Measurements from ENCODE around the gene KCTD21. TPM values are rescaled to one million over a fixed set of nuclear protein-coding genes. Genes with fewer than 3 reads are reported as not detected.

Gene KCTD21, protein sequence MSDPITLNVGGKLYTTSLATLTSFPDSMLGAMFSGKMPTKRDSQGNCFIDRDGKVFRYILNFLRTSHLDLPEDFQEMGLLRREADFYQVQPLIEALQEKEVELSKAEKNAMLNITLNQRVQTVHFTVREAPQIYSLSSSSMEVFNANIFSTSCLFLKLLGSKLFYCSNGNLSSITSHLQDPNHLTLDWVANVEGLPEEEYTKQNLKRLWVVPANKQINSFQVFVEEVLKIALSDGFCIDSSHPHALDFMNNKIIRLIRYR
- 10 to 100 TPM in 1 of 2 donors, 1 to 10 TPM in 1; 5.8 to 12.0 TPM for total RNA-seq
- 10 to 100 TPM in 1 of 2 donors, 1 to 10 TPM in 1; 6.3 to 12.6 TPM for polyA plus RNA-seq

DNA sequence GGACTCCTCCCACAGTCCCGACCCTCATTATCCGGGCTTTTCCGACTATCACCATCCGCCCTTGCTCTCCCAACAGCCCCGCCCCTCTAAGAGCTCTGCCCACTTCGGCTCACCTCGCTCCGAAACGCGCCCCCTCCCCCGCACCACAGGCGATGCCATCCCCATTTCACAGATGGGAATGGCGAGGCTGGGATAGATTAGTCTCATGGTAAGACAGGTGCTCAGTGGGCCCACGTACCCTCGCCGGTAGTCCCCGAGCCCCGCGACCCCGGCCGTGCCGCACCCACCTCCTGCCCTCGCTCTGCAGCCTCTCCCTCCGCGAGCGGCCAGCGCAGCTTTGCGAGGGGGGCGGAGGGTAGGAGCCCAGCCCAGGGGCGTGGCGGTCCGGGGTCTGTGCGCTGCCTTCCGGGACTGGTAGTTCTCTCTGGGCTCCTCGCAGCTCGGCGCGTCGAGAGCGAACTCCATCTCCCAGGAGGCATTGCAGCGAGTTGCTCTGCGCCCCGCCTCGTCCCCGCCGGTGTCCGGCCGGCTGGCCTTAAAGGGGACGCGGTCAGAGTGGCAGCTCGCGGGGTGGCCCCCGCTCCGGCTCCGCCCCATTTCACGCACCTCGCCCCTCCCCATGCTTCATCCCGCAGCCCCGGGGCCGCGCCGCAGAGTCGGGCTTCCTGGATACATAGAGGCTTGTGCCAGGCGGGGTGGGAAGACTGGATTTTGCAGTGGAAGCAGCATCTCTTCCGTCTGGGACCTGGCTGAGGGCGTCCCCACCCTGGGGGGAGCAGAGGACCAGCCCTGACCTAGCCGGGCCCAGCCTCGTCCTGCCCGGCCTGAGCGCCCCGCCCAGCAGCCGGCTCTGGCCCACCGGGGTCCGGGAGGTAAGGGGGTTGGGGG, at the start of gene KCTD21, which contains the start of gene USP35:
Gene KCTD21 (minus strand): TSS at position 341 of the 888 bp plus-strand sequence. CDS start 14,072 bp downstream, outside the sequence.
Gene USP35 (plus strand): TSS at position 634 of the 888 bp plus-strand sequence. CDS start 7,327 bp downstream, outside the sequence.
- Histone ChIP-seq H3K4me1 (ENCODE audit: control insufficient read depth in 4 of 4, insufficient read depth in 4 of 4, low read length in 3 of 4) (peaks cover 20 to 59% (median 50%) of the 10 kb centered on the region in 4 donors), H3K27me3 (ENCODE audit: control insufficient read depth in 4 of 4, insufficient read depth in 4 of 4, low read length in 3 of 4) (no peaks in the 10 kb centered on the region), H3K9ac (ENCODE audit: low read depth in 1 of 2, low read length in 2 of 2) (peak within 1 kb of the TSS; percentile 93 to 95), H3K9me3 (ENCODE audit: control insufficient read depth in 4 of 4, low read length in 3 of 4) (no peaks in the 10 kb centered on the region), H3K4me3 (ENCODE audit: low read depth in 1 of 3, low read length in 3 of 3) (peak within 1 kb of the TSS; percentile 71 to 73 (median 71)), H3K27ac (ENCODE audit: low read depth in 1 of 2, low read length in 2 of 2) (peak within 1 kb of the TSS; percentile 95 to 97), H3K36me3 (ENCODE audit: control insufficient read depth in 4 of 4, insufficient read depth in 3 of 4, low read depth in 1 of 4, low read length in 3 of 4) (no peaks in the 10 kb centered on the region)
- DNase-seq (ENCODE audit: low spot score) = peak; percentile 91
- TF ChIP-seq, protein P1, sequence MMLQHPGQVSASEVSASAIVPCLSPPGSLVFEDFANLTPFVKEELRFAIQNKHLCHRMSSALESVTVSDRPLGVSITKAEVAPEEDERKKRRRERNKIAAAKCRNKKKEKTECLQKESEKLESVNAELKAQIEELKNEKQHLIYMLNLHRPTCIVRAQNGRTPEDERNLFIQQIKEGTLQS (IDR thresholded peaks at IDR 0.05) = no peak
- TF ChIP-seq, protein P2, sequence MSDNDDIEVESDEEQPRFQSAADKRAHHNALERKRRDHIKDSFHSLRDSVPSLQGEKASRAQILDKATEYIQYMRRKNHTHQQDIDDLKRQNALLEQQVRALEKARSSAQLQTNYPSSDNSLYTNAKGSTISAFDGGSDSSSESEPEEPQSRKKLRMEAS (IDR thresholded peaks at IDR 0.05) = no peak
- no peak for TF ChIP-seq TAF1 (conservative IDR thresholded peaks at IDR 0.05)
- TF ChIP-seq FOXA2 (IDR thresholded peaks at IDR 0.05) = no peak
- no peak for TF ChIP-seq NR2F2 (IDR thresholded peaks at IDR 0.05)
- TF ChIP-seq YY1 (IDR thresholded peaks at IDR 0.05) = peak; percentile 37
- TF ChIP-seq, protein P3, sequence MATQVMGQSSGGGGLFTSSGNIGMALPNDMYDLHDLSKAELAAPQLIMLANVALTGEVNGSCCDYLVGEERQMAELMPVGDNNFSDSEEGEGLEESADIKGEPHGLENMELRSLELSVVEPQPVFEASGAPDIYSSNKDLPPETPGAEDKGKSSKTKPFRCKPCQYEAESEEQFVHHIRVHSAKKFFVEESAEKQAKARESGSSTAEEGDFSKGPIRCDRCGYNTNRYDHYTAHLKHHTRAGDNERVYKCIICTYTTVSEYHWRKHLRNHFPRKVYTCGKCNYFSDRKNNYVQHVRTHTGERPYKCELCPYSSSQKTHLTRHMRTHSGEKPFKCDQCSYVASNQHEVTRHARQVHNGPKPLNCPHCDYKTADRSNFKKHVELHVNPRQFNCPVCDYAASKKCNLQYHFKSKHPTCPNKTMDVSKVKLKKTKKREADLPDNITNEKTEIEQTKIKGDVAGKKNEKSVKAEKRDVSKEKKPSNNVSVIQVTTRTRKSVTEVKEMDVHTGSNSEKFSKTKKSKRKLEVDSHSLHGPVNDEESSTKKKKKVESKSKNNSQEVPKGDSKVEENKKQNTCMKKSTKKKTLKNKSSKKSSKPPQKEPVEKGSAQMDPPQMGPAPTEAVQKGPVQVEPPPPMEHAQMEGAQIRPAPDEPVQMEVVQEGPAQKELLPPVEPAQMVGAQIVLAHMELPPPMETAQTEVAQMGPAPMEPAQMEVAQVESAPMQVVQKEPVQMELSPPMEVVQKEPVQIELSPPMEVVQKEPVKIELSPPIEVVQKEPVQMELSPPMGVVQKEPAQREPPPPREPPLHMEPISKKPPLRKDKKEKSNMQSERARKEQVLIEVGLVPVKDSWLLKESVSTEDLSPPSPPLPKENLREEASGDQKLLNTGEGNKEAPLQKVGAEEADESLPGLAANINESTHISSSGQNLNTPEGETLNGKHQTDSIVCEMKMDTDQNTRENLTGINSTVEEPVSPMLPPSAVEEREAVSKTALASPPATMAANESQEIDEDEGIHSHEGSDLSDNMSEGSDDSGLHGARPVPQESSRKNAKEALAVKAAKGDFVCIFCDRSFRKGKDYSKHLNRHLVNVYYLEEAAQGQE (IDR thresholded peaks at IDR 0.05) = peak; percentile 50
- no peak for TF ChIP-seq RXRA (IDR thresholded peaks at IDR 0.05)
- no peak for TF ChIP-seq FOXA1 (IDR thresholded peaks at IDR 0.05)
- peak in 1 of 2 donors; percentile 50 for TF ChIP-seq EGR1 (IDR thresholded peaks at IDR 0.05; ENCODE audit: low read depth in 2 of 2)
- TF ChIP-seq SP1 (IDR thresholded peaks at IDR 0.05) = peak; percentile 70
- no peak for TF ChIP-seq HNF4G (IDR thresholded peaks at IDR 0.05)
- TF ChIP-seq, protein P4, sequence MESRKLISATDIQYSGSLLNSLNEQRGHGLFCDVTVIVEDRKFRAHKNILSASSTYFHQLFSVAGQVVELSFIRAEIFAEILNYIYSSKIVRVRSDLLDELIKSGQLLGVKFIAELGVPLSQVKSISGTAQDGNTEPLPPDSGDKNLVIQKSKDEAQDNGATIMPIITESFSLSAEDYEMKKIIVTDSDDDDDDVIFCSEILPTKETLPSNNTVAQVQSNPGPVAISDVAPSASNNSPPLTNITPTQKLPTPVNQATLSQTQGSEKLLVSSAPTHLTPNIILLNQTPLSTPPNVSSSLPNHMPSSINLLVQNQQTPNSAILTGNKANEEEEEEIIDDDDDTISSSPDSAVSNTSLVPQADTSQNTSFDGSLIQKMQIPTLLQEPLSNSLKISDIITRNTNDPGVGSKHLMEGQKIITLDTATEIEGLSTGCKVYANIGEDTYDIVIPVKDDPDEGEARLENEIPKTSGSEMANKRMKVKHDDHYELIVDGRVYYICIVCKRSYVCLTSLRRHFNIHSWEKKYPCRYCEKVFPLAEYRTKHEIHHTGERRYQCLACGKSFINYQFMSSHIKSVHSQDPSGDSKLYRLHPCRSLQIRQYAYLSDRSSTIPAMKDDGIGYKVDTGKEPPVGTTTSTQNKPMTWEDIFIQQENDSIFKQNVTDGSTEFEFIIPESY (IDR thresholded peaks at IDR 0.05) = no peak
- TF ChIP-seq, protein P5, sequence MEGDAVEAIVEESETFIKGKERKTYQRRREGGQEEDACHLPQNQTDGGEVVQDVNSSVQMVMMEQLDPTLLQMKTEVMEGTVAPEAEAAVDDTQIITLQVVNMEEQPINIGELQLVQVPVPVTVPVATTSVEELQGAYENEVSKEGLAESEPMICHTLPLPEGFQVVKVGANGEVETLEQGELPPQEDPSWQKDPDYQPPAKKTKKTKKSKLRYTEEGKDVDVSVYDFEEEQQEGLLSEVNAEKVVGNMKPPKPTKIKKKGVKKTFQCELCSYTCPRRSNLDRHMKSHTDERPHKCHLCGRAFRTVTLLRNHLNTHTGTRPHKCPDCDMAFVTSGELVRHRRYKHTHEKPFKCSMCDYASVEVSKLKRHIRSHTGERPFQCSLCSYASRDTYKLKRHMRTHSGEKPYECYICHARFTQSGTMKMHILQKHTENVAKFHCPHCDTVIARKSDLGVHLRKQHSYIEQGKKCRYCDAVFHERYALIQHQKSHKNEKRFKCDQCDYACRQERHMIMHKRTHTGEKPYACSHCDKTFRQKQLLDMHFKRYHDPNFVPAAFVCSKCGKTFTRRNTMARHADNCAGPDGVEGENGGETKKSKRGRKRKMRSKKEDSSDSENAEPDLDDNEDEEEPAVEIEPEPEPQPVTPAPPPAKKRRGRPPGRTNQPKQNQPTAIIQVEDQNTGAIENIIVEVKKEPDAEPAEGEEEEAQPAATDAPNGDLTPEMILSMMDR (IDR thresholded peaks at IDR 0.05; ENCODE audit: low read depth, low read length, missing input control) = no peak
- TF ChIP-seq HNF4A (conservative IDR thresholded peaks at IDR 0.05) = no peak
- TF ChIP-seq RAD21 (IDR thresholded peaks at IDR 0.05) = peak; percentile 36 to 62
- no peak for TF ChIP-seq JUND (IDR thresholded peaks at IDR 0.05)
- TF ChIP-seq GABPA (IDR thresholded peaks at IDR 0.05 in 1 of 2, conservative IDR thresholded peaks at IDR 0.05 in 1 of 2) = peak in 1 of 2 donors; percentile 48
- WGBS = under 1% methylated on average over 74 of the region's 74 CpGs
